SK-N-MC (cell line): ENCODE measurements around the gene ARTN.

Experiments used
- DNase-seq: peaks from one replicate; pipeline ENCODE4 v3.0.0-alpha.2; 2011; ENCODE audit warnings: low read depth, low spot score
- H3K27ac ChIP-seq: fragments of 200-600 bp; sonication (generic); 2 replicates; pipeline ENCODE4 v1.5.1; 2016; ENCODE audit warnings: mixed run types
- H3K36me3 ChIP-seq: fragments of 200-600 bp; sonication (generic); 2 replicates; pipeline ENCODE4 v1.6.1; 2017; ENCODE audit warnings: antibody characterized with exemption, low read length, mixed read lengths; ENCODE audit not compliant: insufficient read depth
- H3K4me3 ChIP-seq: fragments of 200-600 bp; sonication (generic); 2 replicates; pipeline ENCODE4 v1.5.1; 2016
- H3K9ac ChIP-seq: fragments of 200-600 bp; sonication (generic); 2 replicates; pipeline ENCODE4 v1.8.0; 2017; ENCODE audit warnings: mixed run types, mixed read lengths; ENCODE audit not compliant: insufficient read length
- H3K9me3 ChIP-seq: fragments of 200-600 bp; sonication (generic); 2 replicates; pipeline ENCODE4 v1.6.1; 2017; ENCODE audit warnings: low read depth, mild to moderate bottlenecking, antibody characterized with exemption, low read length, moderate library complexity, mixed read lengths
- EZH2 ChIP-seq: fragments of 200-600 bp; sonication (generic); IDR thresholded peaks from one replicate; pipeline ENCODE4 v1.6.1; 2017; ENCODE audit warnings: antibody characterized with exemption
- FOXP2 ChIP-seq: optimal IDR thresholded peaks from 2 replicates; pipeline ENCODE3; 2011; ENCODE audit warnings: mild to moderate bottlenecking, moderate library complexity; ENCODE audit not compliant: insufficient read depth; ENCODE audit errors: extremely low read length, control extremely low read depth
- POLR2AphosphoS5 ChIP-seq: IDR thresholded peaks from 2 replicates; pipeline ENCODE4 v1.6.1; 2012; ENCODE audit warnings: mild to moderate bottlenecking, low read depth, low read length, borderline replicate concordance

Gene ARTN

DNA sequence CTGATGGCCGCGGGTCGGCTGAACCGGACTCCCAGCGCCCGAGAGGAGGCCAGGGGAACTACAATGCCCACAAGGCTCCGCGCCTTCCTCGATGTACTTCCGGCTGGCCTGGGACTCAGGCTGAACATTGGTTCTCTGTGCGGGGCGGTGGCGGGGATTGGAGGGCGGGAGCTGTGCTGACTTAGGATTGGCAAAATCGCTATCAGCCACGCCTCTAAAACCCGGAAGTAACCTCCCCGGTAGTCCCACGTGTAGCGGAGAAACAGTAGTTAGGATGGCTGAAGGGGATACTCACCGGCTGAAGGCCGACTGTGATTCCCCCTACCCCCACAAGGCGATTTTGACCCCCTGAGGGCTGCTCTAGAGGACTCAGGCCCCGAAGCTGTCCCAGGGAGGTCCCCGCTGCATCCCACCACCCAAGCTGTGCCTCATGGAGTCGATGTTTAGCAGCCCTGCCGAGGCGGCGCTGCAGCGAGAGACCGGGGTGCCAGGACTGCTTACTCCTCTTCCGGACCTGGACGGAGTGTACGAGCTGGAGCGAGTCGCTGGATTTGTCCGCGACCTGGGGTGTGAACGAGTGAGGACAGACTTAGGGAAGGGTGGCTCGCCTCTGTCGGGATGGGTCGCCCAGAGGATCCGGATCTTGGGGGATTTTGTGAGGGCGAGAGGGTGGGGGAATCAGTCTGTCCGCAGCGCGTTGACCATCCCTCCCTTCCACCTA is 36.3 kb downstream of the ARTN start, which contains the start of gene DPH2:
DPH2 (plus strand) TSS at position 265 of the 721 bp plus-strand sequence; CDS start at position 431, 166 bp downstream.
- Histone ChIP-seq H3K9ac (peak within 1 kb of the TSS; percentile 76), H3K27ac (no peak within 1 kb of the TSS), H3K36me3 (peaks cover 6% of the 10 kb centered on the region; the same call in 1 of the 2 replicates), H3K9me3 (no peaks in the 10 kb centered on the region), H3K4me3 (peak within 1 kb of the TSS; percentile 91)
- DNase-seq, result peak; percentile 83
- TF ChIP-seq POLR2AphosphoS5 (peak; percentile 67; the same call in 1 of the 2 replicates), FOXP2 (no peak), EZH2 (no peak)

- TF ChIP-seq FOXP2 (no peak), POLR2AphosphoS5 (no peak), EZH2 (no peak)
- H3K4me3 ChIP-seq, result peak overlapping the region; percentile 91
- H3K9me3 ChIP-seq, result no peaks in the 10 kb centered on the region
- H3K9ac ChIP-seq, result peak overlapping the region; percentile 76
- peaks cover 6% of the 10 kb centered on the region; the same call in 1 of the 2 replicates for H3K36me3 ChIP-seq
- H3K27ac ChIP-seq, result no peak overlapping the region
- DNase-seq, result no peak
Measured at GRCh38 chr1:43970502-43970901, 36.9 kb downstream of the ARTN start.

- H3K4me3 ChIP-seq, result peak overlapping the region; percentile 91
- peaks cover 7% of the 10 kb centered on the region; the same call in 1 of the 2 replicates for H3K36me3 ChIP-seq
- no peak overlapping the region for H3K9ac ChIP-seq
- no peaks in the 10 kb centered on the region for H3K9me3 ChIP-seq
- TF ChIP-seq POLR2AphosphoS5 (no peak), FOXP2 (no peak), EZH2 (no peak)
- DNase-seq, result no peak
- H3K27ac ChIP-seq, result no peak overlapping the region
Measured at GRCh38 chr1:43970911-43971310, 37.3 kb downstream of the ARTN start.

DNA sequence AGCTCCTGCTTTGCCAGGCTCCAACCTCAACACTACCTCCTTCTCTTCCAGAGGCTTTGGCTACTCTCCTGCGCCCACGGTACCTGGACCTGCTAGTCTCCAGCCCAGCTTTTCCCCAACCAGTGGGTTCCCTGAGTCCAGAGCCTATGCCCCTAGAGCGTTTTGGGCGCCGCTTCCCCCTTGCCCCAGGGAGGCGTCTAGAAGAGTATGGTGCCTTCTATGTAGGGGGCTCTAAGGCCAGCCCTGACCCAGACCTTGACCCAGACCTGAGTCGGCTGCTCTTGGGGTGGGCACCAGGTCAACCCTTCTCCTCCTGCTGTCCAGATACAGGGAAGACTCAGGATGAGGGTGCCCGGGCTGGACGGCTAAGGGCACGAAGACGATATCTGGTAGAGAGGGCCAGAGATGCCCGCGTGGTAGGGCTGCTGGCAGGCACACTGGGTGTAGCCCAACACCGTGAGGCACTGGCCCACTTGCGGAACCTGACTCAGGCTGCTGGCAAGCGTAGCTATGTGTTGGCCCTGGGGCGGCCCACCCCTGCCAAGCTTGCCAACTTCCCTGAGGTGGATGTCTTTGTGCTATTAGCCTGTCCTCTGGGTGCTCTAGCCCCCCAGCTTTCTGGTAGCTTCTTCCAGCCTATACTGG is 37.9 kb downstream of the ARTN start:
- DNase-seq, result no peak
- Histone ChIP-seq H3K4me3 (no peak overlapping the region), H3K27ac (no peak overlapping the region), H3K9ac (no peak overlapping the region), H3K36me3 (peaks cover 13% of the 10 kb centered on the region), H3K9me3 (no peaks in the 10 kb centered on the region)
- TF ChIP-seq FOXP2, result no peak
- TF ChIP-seq EZH2, result no peak
- no peak for TF ChIP-seq POLR2AphosphoS5

DNA sequence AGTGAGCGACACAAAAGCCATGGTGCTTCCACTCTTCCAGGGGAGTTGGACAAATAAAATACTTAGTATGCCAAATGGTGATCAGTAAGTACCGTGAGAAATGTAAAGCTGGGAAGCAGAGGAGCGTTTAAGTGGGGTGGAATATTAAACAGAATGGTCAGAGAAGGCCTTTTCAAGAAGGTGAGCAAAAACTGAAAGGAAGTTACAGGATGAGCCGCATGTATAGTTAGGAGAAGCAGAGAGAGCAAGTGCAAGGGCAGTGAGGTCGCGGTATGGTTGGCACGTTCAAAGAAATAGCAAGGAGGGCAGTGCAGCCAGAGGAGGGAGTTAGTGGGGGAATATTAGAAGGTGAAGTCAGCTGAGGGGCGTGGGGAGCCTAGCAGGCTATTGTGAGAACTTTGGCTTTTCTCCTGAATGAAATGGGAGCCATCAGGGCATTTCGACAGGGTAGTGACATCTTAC is 40.4 kb downstream of the ARTN start:
- no peaks in the 10 kb centered on the region for H3K9me3 ChIP-seq
- no peak overlapping the region for H3K27ac ChIP-seq
- DNase-seq, result no peak
- peak overlapping the region; percentile 77 for H3K9ac ChIP-seq
- no peak for TF ChIP-seq POLR2AphosphoS5
- TF ChIP-seq FOXP2, result no peak
- no peak for TF ChIP-seq EZH2
- H3K4me3 ChIP-seq, result peak overlapping the region; percentile 88
- peaks cover 31% of the 10 kb centered on the region for H3K36me3 ChIP-seq

DNA sequence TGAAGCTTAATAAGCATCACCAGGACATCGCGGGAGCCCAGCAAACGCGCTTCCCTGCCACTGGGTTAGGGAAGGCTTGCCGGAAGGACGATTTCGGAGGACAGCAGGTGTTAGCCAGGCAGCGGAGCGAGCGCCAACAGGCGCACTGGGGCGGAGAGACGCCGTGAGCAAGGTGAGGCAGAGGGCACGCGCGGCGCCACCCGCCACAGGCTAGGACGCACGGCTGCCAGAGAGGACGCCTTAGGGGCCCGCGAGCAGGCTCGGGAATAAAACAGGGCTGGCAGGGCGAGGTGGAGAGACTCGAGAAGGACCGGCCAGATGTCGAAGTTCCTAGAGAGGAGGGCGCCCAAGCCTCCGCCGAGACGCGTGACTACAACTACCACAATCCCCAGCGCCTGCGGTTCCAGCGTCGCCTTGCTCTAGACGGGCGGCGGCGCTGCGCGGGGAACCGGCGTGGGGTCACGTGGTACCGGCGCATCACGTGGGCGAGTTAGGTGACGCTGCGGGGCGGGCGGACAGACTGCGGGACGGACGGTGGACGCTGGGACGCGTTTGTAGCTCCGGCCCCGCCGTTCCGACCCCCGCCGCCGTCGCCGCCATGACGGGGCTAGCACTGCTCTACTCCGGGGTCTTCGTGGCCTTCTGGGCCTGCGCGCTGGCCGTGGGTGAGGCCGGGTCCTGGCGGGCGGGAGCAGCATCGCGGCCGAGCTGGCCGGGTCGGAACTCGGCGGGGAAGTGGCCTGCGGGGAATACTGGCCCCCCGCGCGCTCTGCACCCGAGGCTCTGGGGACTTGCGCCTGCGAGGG is 41.0 kb downstream of the ARTN start, which contains the start of gene ATP6V0B:
ATP6V0B (plus strand) TSS at position 518 of the 806 bp plus-strand sequence; CDS start at position 599, 81 bp downstream.
- H3K27ac ChIP-seq, result peak within 1 kb of the TSS; percentile 15; the same call in 1 of the 2 replicates
- peak within 1 kb of the TSS; percentile 90 for H3K9ac ChIP-seq
- TF ChIP-seq POLR2AphosphoS5 (peak; percentile 78), FOXP2 (no peak), EZH2 (no peak)
- peaks cover 31% of the 10 kb centered on the region for H3K36me3 ChIP-seq
- peak within 1 kb of the TSS; percentile 88 for H3K4me3 ChIP-seq
- H3K9me3 ChIP-seq, result no peaks in the 10 kb centered on the region
- peak; percentile 35 for DNase-seq

- no peak for DNase-seq
- Histone ChIP-seq H3K36me3 (peaks cover 31% of the 10 kb centered on the region), H3K4me3 (peak overlapping the region; percentile 88), H3K9me3 (no peaks in the 10 kb centered on the region), H3K9ac (peak overlapping the region; percentile 90), H3K27ac (0 out of 2 replicates have a peak overlapping the region, but pooled peaks have one; percentile 15)
- TF ChIP-seq FOXP2 (no peak), EZH2 (no peak)
Measured at GRCh38 chr1:43975249-43975961, 41.8 kb downstream of the ARTN start.
